ENCODE data around the gene RRP12. TPM values are rescaled to one million over a fixed set of nuclear protein-coding genes. Genes with fewer than 3 reads are reported as not detected.

Gene RRP12
- total RNA-seq, 1 donor from 2014 or later: 23.7 TPM

DNA sequence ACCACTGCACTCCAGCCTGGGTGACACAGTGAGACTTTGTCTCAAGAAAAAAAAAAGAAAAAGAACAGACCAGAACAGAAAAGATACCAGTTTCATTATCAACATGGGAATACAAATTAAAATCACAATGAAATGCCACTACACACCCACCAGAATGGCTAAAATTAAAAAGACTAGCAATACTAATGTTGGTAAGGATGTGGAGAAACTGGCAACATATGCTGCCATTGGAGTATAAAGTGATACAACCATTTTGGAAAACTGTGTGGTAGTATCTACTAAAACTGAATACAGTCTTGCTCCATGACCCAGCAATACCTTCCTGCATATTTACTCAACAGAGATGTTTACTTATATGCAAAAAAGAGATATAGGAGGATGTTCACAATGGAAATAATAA, 2.9 kb upstream of the RRP12 start:
- intact Hi-C loops (cut with DNase I): no loop called here

DNA sequence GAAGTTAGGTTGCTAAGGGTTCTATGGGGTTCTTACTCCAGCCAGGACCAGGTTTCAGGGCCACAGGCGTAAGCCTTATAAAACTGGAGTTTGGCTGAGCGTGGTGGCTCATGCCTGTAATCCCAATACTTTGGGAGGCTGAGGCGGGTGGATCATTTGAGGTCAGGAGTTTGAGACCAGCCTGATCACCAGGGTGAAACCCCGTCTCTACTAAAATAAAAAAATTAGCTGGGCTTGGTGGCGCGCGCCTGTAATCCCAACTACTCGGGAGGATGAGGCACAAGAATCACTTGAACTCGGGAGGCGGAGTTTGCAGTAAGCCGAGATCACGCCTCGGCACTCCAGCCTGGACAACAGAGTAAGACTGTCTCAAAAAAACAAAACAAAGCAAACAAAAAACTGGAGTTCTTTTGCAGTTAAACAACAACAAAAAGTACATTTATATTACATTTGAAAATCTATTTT, 347 bp upstream of the RRP12 start:
- intact Hi-C loops (cut with DNase I): no loop called here
- Histone ChIP-seq H3K9me3 (no peaks in the 10 kb centered on the region), H3K27ac (peak overlapping the region; percentile 92), H3K36me3 (peaks cover 12% of the 10 kb centered on the region), H3K4me3 (peak overlapping the region; percentile 88), H3K4me1 (peaks cover 13% of the 10 kb centered on the region), H3K27me3 (no peaks in the 10 kb centered on the region)
- DNase-seq (no peak), ATAC-seq (no peak)
- TF ChIP-seq, protein P1, sequence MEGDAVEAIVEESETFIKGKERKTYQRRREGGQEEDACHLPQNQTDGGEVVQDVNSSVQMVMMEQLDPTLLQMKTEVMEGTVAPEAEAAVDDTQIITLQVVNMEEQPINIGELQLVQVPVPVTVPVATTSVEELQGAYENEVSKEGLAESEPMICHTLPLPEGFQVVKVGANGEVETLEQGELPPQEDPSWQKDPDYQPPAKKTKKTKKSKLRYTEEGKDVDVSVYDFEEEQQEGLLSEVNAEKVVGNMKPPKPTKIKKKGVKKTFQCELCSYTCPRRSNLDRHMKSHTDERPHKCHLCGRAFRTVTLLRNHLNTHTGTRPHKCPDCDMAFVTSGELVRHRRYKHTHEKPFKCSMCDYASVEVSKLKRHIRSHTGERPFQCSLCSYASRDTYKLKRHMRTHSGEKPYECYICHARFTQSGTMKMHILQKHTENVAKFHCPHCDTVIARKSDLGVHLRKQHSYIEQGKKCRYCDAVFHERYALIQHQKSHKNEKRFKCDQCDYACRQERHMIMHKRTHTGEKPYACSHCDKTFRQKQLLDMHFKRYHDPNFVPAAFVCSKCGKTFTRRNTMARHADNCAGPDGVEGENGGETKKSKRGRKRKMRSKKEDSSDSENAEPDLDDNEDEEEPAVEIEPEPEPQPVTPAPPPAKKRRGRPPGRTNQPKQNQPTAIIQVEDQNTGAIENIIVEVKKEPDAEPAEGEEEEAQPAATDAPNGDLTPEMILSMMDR (IDR thresholded peaks at IDR 0.05): no peak

More for the DNA sequence above, 2.9 kb upstream of the RRP12 start:
- H3K36me3 ChIP-seq: no peaks in the 10 kb centered on the region
- H3K9me3 ChIP-seq: no peaks in the 10 kb centered on the region
- TF ChIP-seq, protein P1 (IDR thresholded peaks at IDR 0.05): no peak
- no peak for DNase-seq
- H3K4me3 ChIP-seq: no peak overlapping the region
- H3K4me1 ChIP-seq: peaks cover 23% of the 10 kb centered on the region
- H3K27ac ChIP-seq: no peak overlapping the region
- no peaks in the 10 kb centered on the region for H3K27me3 ChIP-seq
- no peak for ATAC-seq

DNA sequence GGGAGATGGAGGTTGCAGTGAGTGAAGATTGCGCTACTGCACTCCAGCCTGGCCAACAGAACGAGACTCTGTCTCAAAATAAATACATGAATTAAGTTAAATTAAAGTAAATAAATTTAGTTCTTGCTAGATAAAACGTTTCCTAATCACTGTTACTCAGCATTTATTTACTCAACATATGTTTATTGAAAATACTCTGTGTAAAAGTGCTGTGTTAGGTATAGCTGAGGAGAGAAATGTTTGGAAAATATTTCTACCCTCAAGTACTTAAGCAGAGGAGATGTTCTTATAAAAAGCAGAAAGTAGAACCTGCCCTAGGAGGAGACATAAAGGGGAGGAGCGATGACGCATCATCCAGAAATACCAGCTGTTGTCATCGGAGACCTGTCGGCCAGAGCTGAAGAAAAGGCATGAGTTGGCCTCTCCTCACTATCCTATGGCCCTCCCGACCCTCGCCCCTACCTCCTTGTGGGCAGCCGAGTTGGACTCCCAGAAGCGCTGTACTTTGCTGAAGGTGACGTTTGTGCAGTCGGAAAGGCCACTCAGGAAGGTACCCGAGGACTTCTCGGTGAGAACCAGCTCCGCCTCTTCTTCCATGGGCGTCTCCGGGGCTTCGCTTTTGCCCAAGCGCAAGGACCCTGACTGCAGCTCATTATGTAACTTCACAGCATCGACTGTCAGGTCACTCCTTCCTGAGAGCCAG, 1.1 kb downstream of the RRP12 start:
- Histone ChIP-seq H3K27ac (peak overlapping the region; percentile 92), H3K9me3 (no peaks in the 10 kb centered on the region), H3K4me1 (peaks cover 13% of the 10 kb centered on the region), H3K36me3 (peaks cover 23% of the 10 kb centered on the region), H3K4me3 (peak overlapping the region; percentile 88), H3K27me3 (no peaks in the 10 kb centered on the region)
- ATAC-seq (peak; percentile 3), DNase-seq (no peak)
- intact Hi-C loops (cut with DNase I): no loop called here
- TF ChIP-seq, protein P1 (IDR thresholded peaks at IDR 0.05): no peak

DNA sequence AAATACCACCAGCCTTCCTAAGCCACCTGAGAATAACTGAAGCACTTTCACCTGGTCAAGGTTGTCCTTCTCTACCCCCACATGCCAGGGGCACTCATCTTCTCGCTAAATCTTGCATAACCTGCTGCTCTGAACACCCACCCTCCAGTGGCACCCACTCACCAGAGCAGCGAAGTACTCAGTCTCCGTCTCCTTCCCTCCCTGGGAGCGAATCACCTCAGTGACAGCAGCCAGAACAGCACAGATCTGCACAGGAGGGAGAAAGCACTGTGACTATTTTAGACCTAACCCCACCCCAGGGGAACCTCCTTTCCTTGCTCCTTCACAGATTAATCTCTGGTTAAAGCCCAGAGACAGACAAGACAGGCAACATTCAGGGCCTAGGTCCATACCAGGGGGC, 5.1 kb downstream of the RRP12 start:
- ATAC-seq (no peak), DNase-seq (no peak)
- TF ChIP-seq, protein P1 (IDR thresholded peaks at IDR 0.05): no peak
- Histone ChIP-seq H3K4me1 (peaks cover 13% of the 10 kb centered on the region), H3K4me3 (no peak overlapping the region), H3K36me3 (peaks cover 46% of the 10 kb centered on the region), H3K9me3 (no peaks in the 10 kb centered on the region), H3K27me3 (no peaks in the 10 kb centered on the region), H3K27ac (no peak overlapping the region)
- intact Hi-C loops (cut with DNase I): no loop called here

DNA sequence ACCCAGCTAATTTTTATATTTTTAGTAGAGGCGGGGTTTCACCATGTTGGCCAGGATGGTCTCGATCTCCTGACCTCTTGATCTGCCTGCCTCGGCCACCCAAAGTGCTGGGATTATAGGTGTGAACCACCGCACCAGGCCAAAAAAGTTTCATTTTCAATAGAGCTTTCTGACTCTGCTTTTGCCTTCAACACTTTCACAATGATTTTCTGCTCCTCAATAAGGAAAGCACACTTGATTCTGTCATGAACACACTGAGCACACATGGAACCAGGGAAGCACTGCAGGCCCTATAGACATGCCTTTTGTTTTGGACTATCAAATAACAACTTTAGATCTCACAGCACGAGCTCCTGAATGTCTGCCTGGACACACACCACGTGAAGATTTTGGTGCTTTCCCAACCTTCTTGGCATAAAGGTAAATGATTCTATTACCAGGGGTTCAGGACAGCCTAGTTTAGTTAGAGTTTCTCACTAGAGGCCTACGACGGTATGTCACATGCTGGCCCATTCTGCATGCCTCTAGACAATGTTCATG, 8.0 kb downstream of the RRP12 start:
- Histone ChIP-seq H3K27ac (no peak overlapping the region), H3K27me3 (no peaks in the 10 kb centered on the region), H3K4me3 (no peak overlapping the region), H3K4me1 (no peaks in the 10 kb centered on the region), H3K36me3 (peaks cover 66% of the 10 kb centered on the region), H3K9me3 (no peaks in the 10 kb centered on the region)
- intact Hi-C loops (cut with DNase I): no loop called here
- TF ChIP-seq, protein P1 (IDR thresholded peaks at IDR 0.05): no peak
- DNase-seq (no peak), ATAC-seq (no peak)

Data from upper lobe of right lung (tissue), 1 donor.